ENCODE measurements around the gene ATP9B.
"Not testable (repeated sequence)": the region's sequence is repeated elsewhere in the genome, so short reads cannot be mapped to it uniquely, and the experiment has no call there.

ATP9B gene

GRCh38 chr18:79300413-79300812 lies 231.2 kb downstream of the ATP9B start:
- DNase-seq: no peak

GRCh38 chr18:79302120-79302519 lies 232.9 kb downstream of the ATP9B start:
- no peak for DNase-seq

- no peak for DNase-seq
Measured at GRCh38 chr18:79305911-79306310, 236.7 kb downstream of the ATP9B start.

GRCh38 chr18:79309614-79310358 lies 240.6 kb downstream of the ATP9B start:
- no peak for DNase-seq

- no peak for DNase-seq
Measured at GRCh38 chr18:79314838-79315388, 245.7 kb downstream of the ATP9B start.

- no peak for DNase-seq
Measured at GRCh38 chr18:79315596-79315995, 246.4 kb downstream of the ATP9B start.

- DNase-seq: no peak
Measured at GRCh38 chr18:79317703-79318102, 248.5 kb downstream of the ATP9B start.

GRCh38 chr18:79318142-79318673 lies 249.0 kb downstream of the ATP9B start:
- DNase-seq: no peak

GRCh38 chr18:79320216-79320850 lies 251.1 kb downstream of the ATP9B start:
- DNase-seq: no peak

GRCh38 chr18:79321625-79322405 lies 252.6 kb downstream of the ATP9B start:
- DNase-seq: no peak

- DNase-seq: no peak
Measured at GRCh38 chr18:79322441-79322840, 253.2 kb downstream of the ATP9B start.

- DNase-seq: no peak
Measured at GRCh38 chr18:79323471-79323870, 254.3 kb downstream of the ATP9B start.

GRCh38 chr18:79326413-79327198 lies 257.4 kb downstream of the ATP9B start:
- DNase-seq: no peak

GRCh38 chr18:79327199-79327721 lies 258.1 kb downstream of the ATP9B start:
- no peak for DNase-seq

- DNase-seq: not testable (repeated sequence)
Measured at GRCh38 chr18:79327915-79328314, 258.7 kb downstream of the ATP9B start.

- no peak for DNase-seq
Measured at GRCh38 chr18:79328887-79329286, 259.7 kb downstream of the ATP9B start.

GRCh38 chr18:79329786-79330185 lies 260.6 kb downstream of the ATP9B start:
- DNase-seq: no peak

- no peak for DNase-seq
Measured at GRCh38 chr18:79332646-79333045, 263.5 kb downstream of the ATP9B start.

- no peak for DNase-seq
Measured at GRCh38 chr18:79333046-79333445, 263.9 kb downstream of the ATP9B start.

GRCh38 chr18:79334496-79335233 lies 265.5 kb downstream of the ATP9B start:
- no peak for DNase-seq

- no peak for DNase-seq
Measured at GRCh38 chr18:79335833-79336360, 266.7 kb downstream of the ATP9B start.

Data from activated naive CD4-positive, alpha-beta T cell treated with Interleukin-2 at 50 U/mL for 16 hours (primary cell).